Amygdala (tissue), 56 donors: ENCODE results near the gene RDH14.

Experiments used
- DNase-seq, 56 donors: peaks; one replicate each; lab custom pipeline; 2025; lab: John Stamatoyannopoulos, UW

Gene RDH14

GRCh38 chr2:18578033-18578432, 17.6 kb upstream of the RDH14 start:
- no peak for DNase-seq

- DNase-seq: no peak
Observed at GRCh38 chr2:18566145-18566769, 5.8 kb upstream of the RDH14 start.

GRCh38 chr2:18560797-18561085, 288 bp upstream of the RDH14 start:
- no peak for DNase-seq

- peak in 3 of 56 donors; percentile 21 to 33 (median 30) for DNase-seq
Observed at GRCh38 chr2:18559531-18560030, 872 bp downstream of the RDH14 start.

- no peak for DNase-seq
Observed at GRCh38 chr2:18558458-18558857, 2.0 kb downstream of the RDH14 start.

GRCh38 chr2:18557121-18557520, 3.3 kb downstream of the RDH14 start:
- no peak for DNase-seq

- no peak for DNase-seq
Observed at GRCh38 chr2:18552351-18553077, 7.9 kb downstream of the RDH14 start.

GRCh38 chr2:18551623-18552022, 8.8 kb downstream of the RDH14 start:
- DNase-seq: no peak

GRCh38 chr2:18551169-18551568, 9.3 kb downstream of the RDH14 start:
- no peak for DNase-seq

- no peak for DNase-seq
Observed at GRCh38 chr2:18550433-18550832, 10.0 kb downstream of the RDH14 start.

- DNase-seq: no peak
Observed at GRCh38 chr2:18549083-18549482, 11.4 kb downstream of the RDH14 start.

GRCh38 chr2:18548621-18549020, 11.8 kb downstream of the RDH14 start:
- no peak for DNase-seq

- no peak for DNase-seq
Observed at GRCh38 chr2:18546567-18546966, 13.9 kb downstream of the RDH14 start.

- DNase-seq: no peak
Observed at GRCh38 chr2:18545384-18545783, 15.1 kb downstream of the RDH14 start.

- DNase-seq: no peak
Observed at GRCh38 chr2:18544171-18544570, 16.3 kb downstream of the RDH14 start.

GRCh38 chr2:18540872-18541271, 19.6 kb downstream of the RDH14 start:
- no peak for DNase-seq

- DNase-seq: no peak
Observed at GRCh38 chr2:18536697-18537096, 23.8 kb downstream of the RDH14 start.

- DNase-seq: no peak
Observed at GRCh38 chr2:18536100-18536499, 24.4 kb downstream of the RDH14 start.

- no peak for DNase-seq
Observed at GRCh38 chr2:18531194-18531593, 29.3 kb downstream of the RDH14 start.

- no peak for DNase-seq
Observed at GRCh38 chr2:18527822-18528221, 32.6 kb downstream of the RDH14 start.

- no peak for DNase-seq
Observed at GRCh38 chr2:18527326-18527725, 33.1 kb downstream of the RDH14 start.

- no peak for DNase-seq
Observed at GRCh38 chr2:18526429-18526828, 34.0 kb downstream of the RDH14 start.
